HG02973 (cell line): Measurements from ENCODE around the gene ARIH2.

Experiments used
- ATAC-seq: cut with Tn5 transposase; IDR thresholded peaks from one replicate; pipeline ENCODE4 v1.9.1; 2021; ENCODE audit warnings: moderate library complexity; ENCODE audit not compliant: unreplicated experiment

The ARIH2 gene

GRCh38 chr3:48928679-48929078, 10.0 kb downstream of the ARIH2 start:
- no peak for ATAC-seq

- ATAC-seq, result no peak
Observed at GRCh38 chr3:48929358-48930035, 10.9 kb downstream of the ARIH2 start.

- ATAC-seq, result no peak
Observed at GRCh38 chr3:48930590-48930989, 11.9 kb downstream of the ARIH2 start.

- ATAC-seq, result no peak
Observed at GRCh38 chr3:48931944-48932580, 13.4 kb downstream of the ARIH2 start.

GRCh38 chr3:48934333-48934991, 15.8 kb downstream of the ARIH2 start:
- ATAC-seq, result no peak

GRCh38 chr3:48935530-48935929, 16.9 kb downstream of the ARIH2 start:
- no peak for ATAC-seq

GRCh38 chr3:48938156-48938555, 19.5 kb downstream of the ARIH2 start:
- ATAC-seq, result no peak

- no peak for ATAC-seq
Observed at GRCh38 chr3:48938689-48939088, 20.0 kb downstream of the ARIH2 start.

GRCh38 chr3:48945432-48945831, 26.8 kb downstream of the ARIH2 start:
- no peak for ATAC-seq

- no peak for ATAC-seq
Observed at GRCh38 chr3:48945891-48946549, 27.4 kb downstream of the ARIH2 start.

GRCh38 chr3:48949376-48949717, 30.7 kb downstream of the ARIH2 start:
- ATAC-seq, result no peak

GRCh38 chr3:48950051-48950450, 31.4 kb downstream of the ARIH2 start:
- ATAC-seq, result no peak

GRCh38 chr3:48951764-48952163, 33.1 kb downstream of the ARIH2 start:
- no peak for ATAC-seq

- ATAC-seq, result no peak
Observed at GRCh38 chr3:48952510-48953118, 34.0 kb downstream of the ARIH2 start.

- ATAC-seq, result no peak
Observed at GRCh38 chr3:48957006-48957705, 38.5 kb downstream of the ARIH2 start.

- ATAC-seq, result no peak
Observed at GRCh38 chr3:48960841-48961413, 42.3 kb downstream of the ARIH2 start.

GRCh38 chr3:48962340-48962739, 43.7 kb downstream of the ARIH2 start:
- ATAC-seq, result no peak

GRCh38 chr3:48962939-48963338, 44.3 kb downstream of the ARIH2 start:
- ATAC-seq, result no peak

GRCh38 chr3:48963591-48963990, 44.9 kb downstream of the ARIH2 start:
- no peak for ATAC-seq

GRCh38 chr3:48966367-48966766, 47.7 kb downstream of the ARIH2 start:
- no peak for ATAC-seq
